EL (cell line): Measurements from ENCODE around the gene HTR3A.
"Not testable (repeated sequence)": the region's sequence is repeated elsewhere in the genome, so short reads cannot be mapped to it uniquely, and the experiment has no call there.

ENCODE experiments used
- DNase-seq: peaks from one replicate; pipeline ENCODE4 v3.0.0-alpha.2; 2016

The HTR3A gene

GRCh38 chr11:113974741-113975470 lies at the start of gene HTR3A:
Gene HTR3A (plus strand): TSS chr11:113975108. CDS start chr11:113975326, 218 bp downstream.
- DNase-seq = no peak

- no peak for DNase-seq
Measured at GRCh38 chr11:113926273-113927197, 48.4 kb upstream of the HTR3A start.

GRCh38 chr11:113928311-113928710 lies 46.6 kb upstream of the HTR3A start:
- DNase-seq = no peak

- DNase-seq = no peak
Measured at GRCh38 chr11:113932788-113933187, 42.1 kb upstream of the HTR3A start.

- DNase-seq = not testable (repeated sequence)
Measured at GRCh38 chr11:113934193-113934592, 40.7 kb upstream of the HTR3A start.

- no peak for DNase-seq
Measured at GRCh38 chr11:113934761-113935160, 40.1 kb upstream of the HTR3A start.

GRCh38 chr11:113935858-113936257 lies 39.0 kb upstream of the HTR3A start:
- no peak for DNase-seq

GRCh38 chr11:113937918-113938317 lies 37.0 kb upstream of the HTR3A start:
- DNase-seq = no peak

- DNase-seq = no peak
Measured at GRCh38 chr11:113942256-113942655, 32.7 kb upstream of the HTR3A start.

- not testable (repeated sequence) for DNase-seq
Measured at GRCh38 chr11:113946162-113946561, 28.7 kb upstream of the HTR3A start.

GRCh38 chr11:113947994-113948393 lies 26.9 kb upstream of the HTR3A start:
- no peak for DNase-seq

GRCh38 chr11:113949891-113950290 lies 25.0 kb upstream of the HTR3A start:
- DNase-seq = no peak

- DNase-seq = no peak
Measured at GRCh38 chr11:113951537-113951936, 23.4 kb upstream of the HTR3A start.

GRCh38 chr11:113952070-113952469 lies 22.8 kb upstream of the HTR3A start:
- DNase-seq = no peak

- no peak for DNase-seq
Measured at GRCh38 chr11:113952588-113952987, 22.3 kb upstream of the HTR3A start.

GRCh38 chr11:113954235-113954634 lies 20.7 kb upstream of the HTR3A start:
- no peak for DNase-seq

GRCh38 chr11:113956986-113957385 lies 17.9 kb upstream of the HTR3A start:
- DNase-seq = no peak

- DNase-seq = no peak
Measured at GRCh38 chr11:113960702-113961330, 14.1 kb upstream of the HTR3A start.

GRCh38 chr11:113967361-113967760 lies 7.5 kb upstream of the HTR3A start:
- no peak for DNase-seq

- DNase-seq = no peak
Measured at GRCh38 chr11:113971506-113972195, 3.3 kb upstream of the HTR3A start.

- DNase-seq = no peak
Measured at GRCh38 chr11:113977071-113977490, 2.2 kb downstream of the HTR3A start.

- DNase-seq = no peak
Measured at GRCh38 chr11:113977701-113978100, 2.8 kb downstream of the HTR3A start.

- no peak for DNase-seq
Measured at GRCh38 chr11:113979431-113979830, 4.5 kb downstream of the HTR3A start.
